Right lobe of liver (tissue), 6 donors: ENCODE data around the gene LAIR1. TPM values are rescaled to one million over a fixed set of nuclear protein-coding genes. Genes with fewer than 3 reads are reported as not detected.
"Not testable (repeated sequence)": the region's sequence is repeated elsewhere in the genome, so short reads cannot be mapped to it uniquely, and the experiment has no call there.

Source experiments
- ATAC-seq, 4 donors: fragments of 200-7000 bp; cut with Tn5 transposase; one replicate each; pipeline ENCODE4 v1.9.1; 2020; ENCODE audit warnings: mild to moderate bottlenecking in 4 of 4, moderate library complexity in 4 of 4
- DNase-seq, 3 donors: peaks; one replicate each; pipeline ENCODE4 v3.0.0-alpha.2; 2020
- H3K27ac ChIP-seq, 3 donors: fragments of 200-600 bp; one replicate each; pipeline ENCODE4 v1.8.0; 2022
- H3K27me3 ChIP-seq, 2 donors: fragments of 200-600 bp; one replicate each; pipeline ENCODE4 v1.8.0; 2022
- H3K36me3 ChIP-seq, 4 donors: fragments of 200-600 bp; sonication (generic) in 1 of 4; one replicate each; pipeline versions ENCODE4 v1.5.1 to v1.8.0; 2017 to 2022; ENCODE audit warnings: control low read depth in 1 of 4
- H3K4me1 ChIP-seq, 4 donors: fragments of 200-600 bp; sonication (generic) in 1 of 4; one replicate each; pipeline versions ENCODE4 v1.5.1 to v1.8.0; 2017 to 2022; ENCODE audit warnings: control low read depth in 1 of 4
- H3K4me3 ChIP-seq, 3 donors: fragments of 200-600 bp; one replicate each; pipeline ENCODE4 v1.8.0; 2022
- H3K9me3 ChIP-seq, 4 donors: fragments of 200-600 bp; sonication (generic) in 1 of 4; one replicate each; pipeline versions ENCODE4 v1.5.1 to v1.8.0; 2017 to 2022; ENCODE audit warnings: control low read depth in 1 of 4
- CTCF ChIP-seq, 4 donors: fragments of 200-600 bp in 3 of 4; fragments of 450-650 bp in 1 of 4; IDR thresholded peaks; one replicate each; pipeline versions ENCODE4 v1.5.1 to v1.8.0; 2016 to 2022; ENCODE audit warnings: antibody characterized with exemption in 4 of 4, mild to moderate bottlenecking in 2 of 4
- POLR2A ChIP-seq: fragments of 450-650 bp; IDR thresholded peaks from one replicate; pipeline ENCODE4 v1.6.1; 2017; ENCODE audit warnings: antibody characterized with exemption, mild to moderate bottlenecking
- WGBS: methylation state at CpG from one replicate; pipeline ENCODE4 v1.1.6; 2018; ENCODE audit warnings: low coverage, low lambda C conversion rate; ENCODE audit not compliant: insufficient coverage; ENCODE audit errors: missing lambda C conversion rate; 5-methylcytosine and 5-hydroxymethylcytosine counted together
- intact Hi-C, 2 donors: fragments of 100-400 bp; cut with DNase I; formaldehyde crosslinking; loops; one replicate each; pipeline versions ENCODE4 v1.11.2 to v1.14.1; 2022
- total RNA-seq, 6 experiments: library from RNA; depleted of rRNA in 2 of 6; stranded (reverse); fragments of >200 nt in 2 of 6; fragmentation: NEBNext Ultra II Directional in 3 of 6; extraction: Animal tissue kit (Norgen Biotek cat#: 25700) in 3 of 6; gene quantifications; one replicate each; pipeline versions ENCODE4 v1.1.0 to v1.2.4, GENCODE V29; 2016 to 2023
- donor health status: DM: no; HTN: yes; CAD: no.
- donor health status: DM: no; HTN: no; CAD: no.
- donor health status: DM: no; HTN: no; CAD: no.
- donor health status: DM: no; HTN: yes; CAD: no.
- donor health status: DM: no; HTN: yes; CAD: no.

The LAIR1 gene
- total RNA-seq, 6 experiments from 2014 or later = 2.9 to 15.3 (median 4.9) TPM

DNA sequence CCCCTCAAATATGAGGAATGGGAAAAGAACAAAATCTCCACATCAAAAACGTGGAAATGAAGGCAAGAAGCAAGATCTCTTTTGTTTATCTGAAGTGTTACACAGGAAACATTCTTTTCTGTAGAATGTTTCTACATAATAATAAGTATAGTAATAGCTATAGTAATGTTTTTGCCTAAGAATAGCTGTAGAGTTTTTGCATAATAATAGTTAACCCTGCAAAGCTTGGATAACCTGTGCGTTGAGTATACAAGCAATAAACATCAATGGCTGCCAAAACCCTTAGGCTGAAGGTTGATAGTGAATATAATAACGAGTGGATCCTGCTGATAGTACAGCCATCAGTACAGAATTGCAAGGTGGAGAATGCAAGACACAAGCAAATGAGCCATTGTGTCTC, 40.7 kb downstream of the LAIR1 start:
- Histone ChIP-seq H3K36me3 (no peaks in the 10 kb centered on the region), H3K9me3 (no peaks in the 10 kb centered on the region), H3K27ac (no peak overlapping the region), H3K4me1 (no peaks in the 10 kb centered on the region), H3K27me3 (no peaks in the 10 kb centered on the region), H3K4me3 (no peak overlapping the region)
- DNase-seq = no peak
- intact Hi-C loops = no loop called here
- TF ChIP-seq POLR2A = no peak
- no peak for TF ChIP-seq CTCF (IDR thresholded peaks at IDR 0.05)
- 19% methylated on average over 3 of the region's 3 CpGs for WGBS
- no peak for ATAC-seq

GRCh38 chr19:54322934-54323333, 41.8 kb downstream of the LAIR1 start:
- H3K27me3 ChIP-seq, H3K36me3 ChIP-seq, ATAC-seq, intact Hi-C loops, H3K4me3 ChIP-seq, H3K9me3 ChIP-seq, H3K4me1 ChIP-seq, H3K27ac ChIP-seq: not testable (repeated sequence)
- DNase-seq = peak in 1 of 3 donors; percentile 17
- no CpG with 5 or more reads among the region's 13 CpGs for WGBS
- TF ChIP-seq CTCF (IDR thresholded peaks at IDR 0.05) = peak in 2 of 4 donors; percentile 9 to 17

DNA sequence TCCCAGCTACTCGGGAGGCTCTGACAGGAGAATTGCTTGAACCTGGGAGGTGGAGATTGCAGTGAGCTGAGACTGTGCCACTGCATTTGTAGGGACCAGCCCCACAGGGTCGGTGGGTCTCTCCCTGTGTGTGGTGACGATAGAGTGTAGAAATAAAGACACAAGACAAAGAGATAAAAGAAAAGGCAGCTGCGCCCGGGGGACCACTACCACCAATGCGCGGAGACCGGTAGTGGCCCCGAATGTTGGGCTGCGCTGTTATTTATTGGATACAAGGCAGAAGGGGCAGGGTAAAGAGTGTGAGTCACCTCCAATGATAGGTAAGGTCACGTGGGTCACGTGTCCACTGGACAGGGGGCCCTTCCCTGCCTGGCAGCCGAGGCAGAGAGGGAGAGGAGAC, 42.4 kb downstream of the LAIR1 start:
- ATAC-seq, intact Hi-C loops, H3K27me3 ChIP-seq, H3K36me3 ChIP-seq, H3K27ac ChIP-seq, H3K9me3 ChIP-seq, H3K4me1 ChIP-seq, H3K4me3 ChIP-seq: not testable (repeated sequence)
- DNase-seq = peak in 1 of 3 donors; percentile 38
- WGBS = 73% methylated on average over 3 of the region's 13 CpGs

DNA sequence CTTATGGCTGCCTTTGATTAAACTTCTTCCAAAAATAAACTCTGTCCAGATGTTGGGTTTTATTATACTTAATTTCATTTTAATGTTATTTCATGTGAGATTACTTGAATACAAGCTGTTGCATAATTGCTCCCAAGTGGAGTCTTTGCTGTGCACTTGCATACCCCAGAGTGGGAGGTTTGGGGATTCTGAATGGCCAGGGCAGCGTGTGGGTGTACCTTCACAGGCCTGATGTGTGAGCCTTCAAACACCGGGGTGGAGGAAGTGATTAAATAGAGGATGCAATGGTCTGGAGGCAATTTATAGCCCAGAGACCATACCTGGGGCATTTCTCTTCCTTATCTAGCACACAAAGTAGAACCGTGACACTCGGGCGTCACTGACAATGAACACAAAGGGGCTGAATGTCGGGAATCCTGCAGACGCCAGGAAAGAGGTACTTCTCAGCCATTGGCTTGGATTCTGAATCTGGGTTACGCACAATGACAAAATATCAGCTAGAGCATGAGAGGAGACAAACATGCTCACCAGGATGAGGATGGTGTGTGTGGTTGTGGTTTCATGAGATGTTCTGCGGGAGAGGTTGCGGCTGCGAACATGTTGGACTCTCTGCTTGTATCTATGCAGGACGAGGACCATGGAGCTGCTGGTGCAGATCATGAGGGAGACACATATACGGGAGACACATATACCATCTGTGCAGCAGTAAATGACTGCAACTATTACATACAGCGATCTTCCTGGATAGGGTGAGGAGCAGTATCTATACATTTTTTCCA, 44.6 kb downstream of the LAIR1 start:
- Histone ChIP-seq H3K27me3 (peaks cover 0 to 3% of the 10 kb centered on the region in 2 donors), H3K4me3 (no peak overlapping the region), H3K27ac (no peak overlapping the region), H3K9me3 (no peaks in the 10 kb centered on the region), H3K36me3 (no peaks in the 10 kb centered on the region), H3K4me1 (no peaks in the 10 kb centered on the region)
- WGBS = 63% methylated on average over 10 of the region's 14 CpGs
- intact Hi-C loops = no loop called here
- TF ChIP-seq POLR2A = no peak
- TF ChIP-seq CTCF (IDR thresholded peaks at IDR 0.05) = no peak
- ATAC-seq (no peak), DNase-seq (peak in 1 of 3 donors; percentile 29)

DNA sequence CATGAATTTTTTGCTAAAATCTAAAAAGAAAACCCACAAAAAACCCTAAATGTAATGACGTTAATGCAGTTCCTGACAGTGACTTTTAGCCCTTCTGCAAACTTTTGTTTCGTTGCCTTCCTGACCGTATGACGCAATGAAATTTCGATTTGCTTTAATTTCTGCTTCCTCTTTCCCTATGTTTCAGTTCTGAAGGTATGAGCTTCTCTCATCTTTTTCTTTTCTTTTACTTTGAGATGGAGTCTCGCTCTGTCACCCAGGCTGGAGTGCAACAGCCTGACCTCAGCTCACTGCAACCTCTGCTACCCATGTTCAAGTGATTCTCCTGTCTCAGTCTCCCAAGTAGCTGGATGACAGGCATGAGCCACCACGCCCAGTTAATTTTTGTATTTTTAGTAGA, 45.7 kb downstream of the LAIR1 start:
- Histone ChIP-seq H3K9me3 (no peaks in the 10 kb centered on the region), H3K27me3 (peaks cover 0 to 3% of the 10 kb centered on the region in 2 donors), H3K4me3 (no peak overlapping the region), H3K4me1 (no peaks in the 10 kb centered on the region), H3K27ac (no peak overlapping the region), H3K36me3 (no peaks in the 10 kb centered on the region)
- intact Hi-C loops = no loop called here
- TF ChIP-seq POLR2A = no peak
- TF ChIP-seq CTCF (IDR thresholded peaks at IDR 0.05) = no peak
- WGBS = 55% methylated on average over 7 of the region's 7 CpGs
- peak in 1 of 3 donors; percentile 35 for DNase-seq
- ATAC-seq = peak in 1 of 4 donors; percentile 44
